HG03460 (cell line): ENCODE measurements around the gene SPDYE16.
"Not testable (repeated sequence)": the region's sequence is repeated elsewhere in the genome, so short reads cannot be mapped to it uniquely, and the experiment has no call there.

Experiments used
- ATAC-seq: cut with Tn5 transposase; IDR thresholded peaks from one replicate; pipeline ENCODE4 v1.9.1; 2021; ENCODE audit not compliant: unreplicated experiment

Gene SPDYE16

GRCh38 chr7:76549855-76550248, 6.8 kb upstream of the SPDYE16 start:
- ATAC-seq: not testable (repeated sequence)

GRCh38 chr7:76549025-76549854, 6.1 kb upstream of the SPDYE16 start:
- ATAC-seq: peak; percentile 98

- ATAC-seq: not testable (repeated sequence)
Observed at GRCh38 chr7:76531643-76532042, 11.5 kb downstream of the SPDYE16 start.

GRCh38 chr7:76526183-76526582, 16.9 kb downstream of the SPDYE16 start:
- ATAC-seq: not testable (repeated sequence)

- ATAC-seq: not testable (repeated sequence)
Observed at GRCh38 chr7:76516932-76517331, 26.2 kb downstream of the SPDYE16 start.

GRCh38 chr7:76515999-76516443, 27.1 kb downstream of the SPDYE16 start:
- no peak for ATAC-seq

- ATAC-seq: no peak
Observed at GRCh38 chr7:76514926-76515771, 27.9 kb downstream of the SPDYE16 start.

GRCh38 chr7:76513817-76514799, 29.0 kb downstream of the SPDYE16 start:
- ATAC-seq: no peak

GRCh38 chr7:76512941-76513816, 29.9 kb downstream of the SPDYE16 start:
- ATAC-seq: no peak

- not testable (repeated sequence) for ATAC-seq
Observed at GRCh38 chr7:76511911-76512885, 30.9 kb downstream of the SPDYE16 start.

- not testable (repeated sequence) for ATAC-seq
Observed at GRCh38 chr7:76511200-76511910, 31.7 kb downstream of the SPDYE16 start.

GRCh38 chr7:76509931-76510877, 32.9 kb downstream of the SPDYE16 start, which contains the start of gene UPK3B:
UPK3B (plus strand) TSS chr7:76510552; CDS start chr7:76510653, 101 bp downstream.
- ATAC-seq: no peak

- no peak for ATAC-seq
Observed at GRCh38 chr7:76507723-76508406, 35.2 kb downstream of the SPDYE16 start.

GRCh38 chr7:76506643-76507042, 36.5 kb downstream of the SPDYE16 start:
- not testable (repeated sequence) for ATAC-seq

- ATAC-seq: no peak
Observed at GRCh38 chr7:76506081-76506440, 37.0 kb downstream of the SPDYE16 start.
